HCT116 (cell line): ENCODE data around the gene CAPN9. TPM values are rescaled to one million over a fixed set of nuclear protein-coding genes. Genes with fewer than 3 reads are reported as not detected.

Experiments
- ATAC-seq: fragments of 200-7000 bp; cut with Tn5 transposase; 2 replicates; pipeline ENCODE4 v1.9.1; 2020; ENCODE audit warnings: mild to moderate bottlenecking, moderate library complexity
- BruUV-seq: library from RNA; stranded (reverse); fragments of 400-500 nt; replicated peaks from 2 replicates; lab custom pipeline; 2021; lab: Mats Ljungman, UMichigan
- CTCF ChIA-PET: fragments of 300-600 bp; sonication (Branson Sonifier 250); formaldehyde crosslinking; loops from one replicate; lab custom pipeline; 2021; ENCODE audit warnings: antibody characterized with exemption; lab: Charles Lee
- POLR2A ChIA-PET: fragments of 300-600, 350-600 bp; sonication (Branson Sonifier 250); formaldehyde crosslinking; loops from one replicate; lab custom pipeline; 2021; ENCODE audit warnings: antibody characterized with exemption; lab: Charles Lee
- RAD21 ChIA-PET, 2 experiments: fragments of 300-600 bp; sonication (Branson Sonifier 250); formaldehyde crosslinking; loops; one replicate each; lab custom pipeline; 2023; ENCODE audit warnings: low total read pairs in 2 of 2; ENCODE audit not compliant: uncharacterized antibody in 2 of 2, unreplicated experiment in 2 of 2, low non-redundant PET in 1 of 2; lab: Charles Lee
- DNase-seq: peaks from one replicate; pipeline ENCODE4 v3.0.0-alpha.2; 2010; ENCODE audit warnings: low read depth, low spot score
- H2AFZ ChIP-seq: fragments of 200-600 bp; shearing (Covaris generic), sonication (generic); 2 replicates; pipeline ENCODE4 v1.6.1; 2017; ENCODE audit warnings: low read depth, mixed run types, mixed read lengths, antibody characterized with exemption, low read length; ENCODE audit not compliant: poor library complexity, severe bottlenecking
- H3K27ac ChIP-seq: 2 replicates; pipeline ENCODE4 v1.5.1; 2012; ENCODE audit warnings: low read depth, low read length
- H3K27me3 ChIP-seq: fragments of 200-600 bp; sonication (generic); 2 replicates; pipeline ENCODE4 v1.6.1; 2016; ENCODE audit warnings: mixed run types, low read length, mixed read lengths; ENCODE audit not compliant: insufficient read depth
- H3K36me3 ChIP-seq, 2 experiments: fragments of 200-500 bp in 1 of 2; fragments of 200-600 bp in 1 of 2; sonication (Bioruptor generic) in 1 of 2; sonication (generic) in 1 of 2; 2 replicates each; pipeline versions ENCODE4 v1.5.1 to v1.6.1; 2014 to 2016; ENCODE audit warnings: low read length in 2 of 2, inconsistent platforms in 1 of 2, mixed read lengths in 1 of 2, mixed run types in 1 of 2; ENCODE audit not compliant: insufficient read depth in 2 of 2, control insufficient read depth in 1 of 2
- H3K4me1 ChIP-seq, 2 experiments: fragments of 200-600 bp in 1 of 2; sonication (generic) in 1 of 2; 2 replicates each; pipeline versions ENCODE4 v1.5.1 to v1.6.1; 2012 to 2017; ENCODE audit warnings: low read length in 2 of 2, inconsistent platforms in 1 of 2, mild to moderate bottlenecking in 1 of 2, mixed read lengths in 1 of 2, mixed run types in 1 of 2, moderate library complexity in 1 of 2; ENCODE audit not compliant: insufficient read depth in 2 of 2, control insufficient read depth in 1 of 2
- H3K4me2 ChIP-seq: fragments of 200-600 bp; sonication (generic); 2 replicates; pipeline ENCODE4 v1.6.1; 2017; ENCODE audit warnings: mixed run types, low read length, mixed read lengths
- H3K4me3 ChIP-seq, 2 experiments: fragments of 200-600 bp in 1 of 2; sonication (generic) in 1 of 2; replicated peaks in 1 of 2; 2 replicates each; pipeline ENCODE4 v1.5.1; 2011 to 2016; ENCODE audit warnings: low read length in 2 of 2, control low read depth in 1 of 2, low read depth in 1 of 2, mild to moderate bottlenecking in 1 of 2, mixed read lengths in 1 of 2, mixed run types in 1 of 2
- H3K79me2 ChIP-seq: fragments of 200-600 bp; sonication (generic); 2 replicates; pipeline ENCODE4 v1.6.1; 2017; ENCODE audit warnings: mild to moderate bottlenecking, mixed run types, low read length, moderate library complexity, mixed read lengths; ENCODE audit not compliant: insufficient read depth
- H3K9ac ChIP-seq: fragments of 200-600 bp; sonication (generic); 2 replicates; pipeline ENCODE4 v1.6.1; 2016; ENCODE audit warnings: low read length, mixed read lengths
- H3K9me2 ChIP-seq: fragments of 200-600 bp; sonication (generic), shearing (Covaris generic); 2 replicates; pipeline ENCODE4 v1.6.1; 2017; ENCODE audit warnings: mixed run types, mild to moderate bottlenecking, moderate library complexity; ENCODE audit not compliant: insufficient read depth
- H3K9me3 ChIP-seq, 2 experiments: fragments of 200-500 bp in 1 of 2; fragments of 200-600 bp in 1 of 2; sonication (Bioruptor generic) in 1 of 2; sonication (generic) in 1 of 2; 2 replicates each; pipeline ENCODE4 v1.6.1; 2014 to 2017; ENCODE audit warnings: low read length in 2 of 2, mixed read lengths in 2 of 2, inconsistent platforms in 1 of 2, low read depth in 1 of 2, mild to moderate bottlenecking in 1 of 2, mixed run types in 1 of 2, moderate library complexity in 1 of 2; ENCODE audit not compliant: control insufficient read depth in 1 of 2, insufficient read depth in 1 of 2
- H4K20me1 ChIP-seq: fragments of 200-600 bp; sonication (generic), shearing (Covaris generic); 2 replicates; pipeline ENCODE4 v1.6.1; 2017; ENCODE audit warnings: mixed run types, mild to moderate bottlenecking, moderate library complexity; ENCODE audit not compliant: insufficient read depth
- CBX3 ChIP-seq: IDR thresholded peaks from 2 replicates; pipeline ENCODE4 v1.6.1; 2012; ENCODE audit warnings: low read depth
- CTCF ChIP-seq, 3 experiments: fragments of 200-600 bp in 1 of 3; sonication (generic) in 1 of 3; IDR thresholded peaks in 2 of 3; conservative IDR thresholded peaks in 1 of 3; 2 replicates each; pipeline ENCODE4 v1.5.1; 2012 to 2017; ENCODE audit warnings: low read depth in 2 of 3, low read length in 2 of 3, antibody characterized with exemption in 1 of 3, borderline replicate concordance in 1 of 3, control low read depth in 1 of 3, mild to moderate bottlenecking in 1 of 3, mixed read lengths in 1 of 3, mixed run types in 1 of 3, moderate library complexity in 1 of 3; ENCODE audit not compliant: insufficient read depth in 1 of 3
- POLR2A ChIP-seq: IDR thresholded peaks from 2 replicates; pipeline ENCODE4 v1.7.0; 2011; ENCODE audit warnings: borderline replicate concordance; ENCODE audit not compliant: insufficient read depth, insufficient read length; ENCODE audit errors: extremely low read depth
- YY1 ChIP-seq: IDR thresholded peaks from 2 replicates; pipeline ENCODE4 v1.6.1; 2011; ENCODE audit warnings: low read length, low read depth, moderate library complexity, mild to moderate bottlenecking; ENCODE audit not compliant: insufficient replicate concordance; ENCODE audit errors: extremely low read depth
- ZBTB33 ChIP-seq: IDR thresholded peaks from 2 replicates; pipeline ENCODE4 v1.6.1; 2011; ENCODE audit warnings: mild to moderate bottlenecking, low read length, moderate library complexity; ENCODE audit not compliant: insufficient replicate concordance; ENCODE audit errors: extremely low read depth
- ZFX ChIP-seq: fragments of 450-650 bp; IDR thresholded peaks from 2 replicates; pipeline ENCODE4 v1.6.1; 2017
- ZNF274 ChIP-seq: fragments of 200-500 bp; sonication (Bioruptor generic); IDR thresholded peaks from 2 replicates; pipeline ENCODE4 v1.6.1; 2014; ENCODE audit warnings: mild to moderate bottlenecking, low read depth, low read length, inconsistent platforms
- intact Hi-C: fragments of 100-400 bp; cut with micrococcal nuclease; formaldehyde crosslinking; loops from 2 replicates; pipeline ENCODE4 v1.10.0; 2022
- total RNA-seq: library from RNA; stranded (reverse); gene quantifications from one replicate; pipeline ENCODE4 v1.2.1, GENCODE V29; 2021; ENCODE audit not compliant: unreplicated experiment

CAPN9 gene
- total RNA-seq, 1 experiment from 2014 or later, result not detected

GRCh38 chr1:230794431-230794830 is 47.2 kb downstream of the CAPN9 start:
- Histone ChIP-seq H3K36me3 (no peaks in the 10 kb centered on the region), H3K79me2 (no peaks in the 10 kb centered on the region), H3K9ac (no peak overlapping the region), H3K4me2 (no peak overlapping the region), H2AFZ (no peak overlapping the region), H3K9me2 (no peaks in the 10 kb centered on the region), H3K4me1 (no peaks in the 10 kb centered on the region), H3K27ac (no peak overlapping the region), H3K27me3 (no peaks in the 10 kb centered on the region)
- ChIA-PET CTCF (no interaction called here), RAD21 (no interaction called here), POLR2A (no interaction called here)
- intact Hi-C loops, result no loop called here
- DNase-seq, result no peak
- no TSS peak for BruUV-seq
- no peak for ATAC-seq
- TF ChIP-seq YY1 (no peak), CTCF (IDR thresholded peaks at IDR 0.05 in 2 of 3, conservative IDR thresholded peaks at IDR 0.05 in 1 of 3; ENCODE audit: borderline replicate concordance in 1 of 3, insufficient read depth in 1 of 3, low read depth in 2 of 3, low read length in 2 of 3) (no peak), CBX3 (no peak), POLR2A (no peak), ZNF274 (no peak), ZFX (no peak), ZBTB33 (no peak)
- TF ChIP-seq, all 23 proteins: peak for 0
- Histone ChIP-seq H3K4me3 (no peak overlapping the region), H4K20me1 (no peaks in the 10 kb centered on the region), H3K9me3 (no peaks in the 10 kb centered on the region)
